Spinal cord (tissue), 10 donors: ENCODE results near the gene F7. TPM values are rescaled to one million over a fixed set of nuclear protein-coding genes. Genes with fewer than 3 reads are reported as not detected.

Experiments used
- DNase-seq, 6 donors: peaks; one replicate each; pipeline versions ENCODE4 v3.0.0 to v3.0.0-alpha.2; 2013 to 2015; ENCODE audit warnings: low spot score in 6 of 6, low read depth in 4 of 6
- H3K27ac ChIP-seq: one replicate; pipeline ENCODE4 v1.5.1; 2013; ENCODE audit warnings: low read depth, low read length, control low read depth
- H3K27me3 ChIP-seq: one replicate; pipeline ENCODE4 v1.6.1; 2013; ENCODE audit warnings: low read length; ENCODE audit not compliant: control insufficient read depth, insufficient read depth
- H3K36me3 ChIP-seq: one replicate; pipeline ENCODE4 v1.6.1; 2013; ENCODE audit warnings: low read length; ENCODE audit not compliant: control insufficient read depth, insufficient read depth
- H3K4me1 ChIP-seq: one replicate; pipeline ENCODE4 v1.6.1; 2013; ENCODE audit warnings: low read length; ENCODE audit not compliant: control insufficient read depth, insufficient read depth
- H3K4me3 ChIP-seq: one replicate; pipeline ENCODE4 v1.5.1; 2013; ENCODE audit warnings: low read depth, low read length, control low read depth
- H3K9me3 ChIP-seq: one replicate; pipeline ENCODE4 v1.6.1; 2013; ENCODE audit warnings: low read length; ENCODE audit not compliant: control insufficient read depth, insufficient read depth
- WGBS: methylation state at CpG from one replicate; pipeline ENCODE4 v1.1.5; 2013; ENCODE audit warnings: missing lambda C conversion rate; ENCODE audit not compliant: insufficient coverage; 5-methylcytosine and 5-hydroxymethylcytosine counted together
- polyA plus RNA-seq, 2 donors: library from polyadenylated mRNA; unstranded; fragments of 120-200 nt; gene quantifications; one replicate each; pipeline ENCODE4 v1.2.1, GENCODE V29; 2013; ENCODE audit not compliant: insufficient read length in 2 of 2
- total RNA-seq, 2 donors: library from RNA; depleted of rRNA in 1 of 2; stranded (reverse); fragments of 120-200 nt in 1 of 2; fragments of >200 nt in 1 of 2; gene quantifications; one replicate each; pipeline versions ENCODE4 v1.2.3 to v1.2.4, GENCODE V29; 2013 to 2014
- donor health status: healthy.

F7 gene
- total and polyA plus RNA-seq, 4 donors, result 0.40 to 3.3 (median 2.4) TPM

DNA sequence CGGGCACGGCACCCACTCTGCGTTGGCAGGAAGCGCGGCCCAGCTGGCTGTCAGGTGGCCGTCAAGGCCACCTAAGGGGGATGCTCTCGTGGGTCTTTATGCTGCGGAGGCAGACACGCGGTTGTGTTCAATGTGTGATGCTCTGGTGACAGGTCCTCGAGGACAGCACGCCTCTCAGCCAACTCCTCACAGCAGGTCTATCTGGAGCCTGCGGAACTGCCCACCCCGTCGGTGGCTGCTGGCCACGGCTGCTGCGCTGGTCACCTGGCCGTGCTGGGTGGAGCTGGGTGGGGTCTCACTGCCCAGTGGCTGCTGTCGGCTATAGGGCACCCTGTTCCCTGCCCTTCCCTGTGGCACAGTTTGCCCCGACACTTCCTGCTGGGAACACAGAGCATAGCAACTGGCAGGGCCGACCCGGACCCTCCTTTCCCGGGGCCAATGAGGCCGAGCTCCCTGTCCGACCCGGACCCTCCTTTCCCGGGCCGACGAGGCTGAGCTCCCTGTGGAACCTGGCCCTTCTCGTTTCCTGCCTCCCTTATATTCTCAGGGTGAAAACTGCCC is 14.3 kb upstream of the F7 start:
- peaks cover 17% of the 10 kb centered on the region for H3K4me1 ChIP-seq
- H3K9me3 ChIP-seq, result no peaks in the 10 kb centered on the region
- no peak overlapping the region for H3K4me3 ChIP-seq
- H3K27me3 ChIP-seq, result no peaks in the 10 kb centered on the region
- peaks cover 98% of the 10 kb centered on the region for H3K36me3 ChIP-seq
- H3K27ac ChIP-seq, result no peak overlapping the region
- no peak for DNase-seq
- 86% methylated on average over 30 of the region's 30 CpGs for WGBS

DNA sequence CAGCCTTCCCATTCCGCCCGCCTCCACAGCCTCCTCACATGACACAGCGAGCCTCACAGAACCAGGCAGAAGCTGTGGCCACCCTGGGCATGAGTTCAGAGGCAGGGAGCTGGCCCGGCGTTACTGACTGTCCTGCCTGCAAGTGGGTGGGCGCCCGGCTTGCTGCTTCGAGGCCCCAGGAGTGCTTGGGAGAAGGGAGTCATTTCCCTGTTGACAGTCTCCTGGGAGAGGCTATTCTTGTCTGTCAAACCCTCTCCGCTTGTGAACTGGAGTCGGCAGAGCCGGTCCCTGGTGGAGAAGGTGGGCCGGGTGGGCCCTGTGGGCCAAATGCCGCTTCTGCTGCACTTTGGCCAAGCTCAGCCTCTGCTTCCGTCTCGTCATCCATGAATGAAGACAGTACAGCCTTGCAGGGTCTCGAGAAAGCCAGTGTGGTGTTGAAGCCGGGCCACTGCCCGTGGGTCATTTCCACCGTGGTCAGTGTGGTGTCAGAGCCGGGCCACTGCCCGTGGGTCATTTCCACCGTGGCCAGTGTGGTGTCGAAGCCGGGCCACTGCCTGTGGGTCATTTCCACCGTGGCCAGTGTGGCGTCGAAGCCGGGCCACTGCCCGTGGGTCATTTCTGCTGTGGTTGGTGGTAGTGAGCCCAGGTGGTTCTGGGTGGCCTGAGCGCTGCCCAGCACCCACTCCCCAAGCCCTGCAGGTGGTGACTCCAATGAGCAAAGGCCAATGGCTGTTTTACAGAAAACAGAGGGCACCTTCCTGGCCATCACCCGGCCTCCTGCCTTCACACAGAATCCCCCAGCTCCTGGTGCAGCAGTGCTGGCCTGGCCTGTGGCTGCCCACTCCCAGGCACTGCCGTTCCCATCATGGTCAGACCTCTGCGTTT is 13.5 kb upstream of the F7 start:
- 92% methylated on average over 33 of the region's 33 CpGs for WGBS
- H3K4me3 ChIP-seq, result no peak overlapping the region
- no peaks in the 10 kb centered on the region for H3K9me3 ChIP-seq
- H3K36me3 ChIP-seq, result peaks cover 98% of the 10 kb centered on the region
- no peaks in the 10 kb centered on the region for H3K27me3 ChIP-seq
- no peak overlapping the region for H3K27ac ChIP-seq
- peaks cover 17% of the 10 kb centered on the region for H3K4me1 ChIP-seq
- no peak for DNase-seq

DNA sequence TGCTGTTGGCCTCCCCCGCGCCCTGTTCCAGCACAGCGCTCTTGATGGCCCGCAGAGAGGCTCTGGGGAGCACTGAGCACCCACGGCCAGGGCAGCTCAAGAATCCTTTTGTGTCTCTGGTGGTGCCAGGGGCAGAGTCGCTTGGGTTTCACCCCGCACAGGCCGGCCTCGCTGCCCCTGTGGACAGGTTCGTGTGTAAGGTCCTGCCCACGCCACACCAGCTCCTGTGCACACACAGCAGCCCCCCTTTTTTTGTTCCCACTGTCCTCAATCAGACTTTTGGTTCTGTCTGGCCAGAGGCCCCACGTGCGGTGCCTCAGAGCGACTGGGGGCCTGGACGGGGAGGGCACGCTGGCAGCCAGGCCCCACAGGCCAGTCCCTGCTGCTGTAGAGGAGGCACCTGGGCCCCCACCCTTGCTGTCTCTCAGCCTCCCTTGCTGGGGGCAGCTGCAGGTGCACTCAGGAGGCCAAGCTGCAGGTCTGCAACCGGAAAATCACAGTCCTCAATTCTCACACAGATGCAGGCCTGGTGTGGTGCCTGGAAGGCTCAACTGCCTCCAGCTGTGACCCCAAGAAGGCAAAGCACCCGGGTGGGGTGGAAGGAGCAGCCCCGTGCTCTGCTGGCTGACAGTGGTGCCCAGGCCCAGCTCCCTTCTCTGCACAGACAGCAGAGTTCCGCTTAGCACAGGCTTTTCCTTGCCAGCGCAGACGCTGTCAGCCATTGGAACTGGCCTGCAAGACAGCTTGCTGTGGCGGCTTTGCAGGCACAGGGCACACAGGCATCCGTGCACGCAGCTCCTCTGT is 12.6 kb upstream of the F7 start:
- no peak for DNase-seq
- WGBS, result 77% methylated on average over 25 of the region's 25 CpGs
- H3K27me3 ChIP-seq, result no peaks in the 10 kb centered on the region
- H3K4me1 ChIP-seq, result peaks cover 21% of the 10 kb centered on the region
- H3K4me3 ChIP-seq, result no peak overlapping the region
- no peak overlapping the region for H3K27ac ChIP-seq
- no peaks in the 10 kb centered on the region for H3K9me3 ChIP-seq
- H3K36me3 ChIP-seq, result peaks cover 96% of the 10 kb centered on the region

DNA sequence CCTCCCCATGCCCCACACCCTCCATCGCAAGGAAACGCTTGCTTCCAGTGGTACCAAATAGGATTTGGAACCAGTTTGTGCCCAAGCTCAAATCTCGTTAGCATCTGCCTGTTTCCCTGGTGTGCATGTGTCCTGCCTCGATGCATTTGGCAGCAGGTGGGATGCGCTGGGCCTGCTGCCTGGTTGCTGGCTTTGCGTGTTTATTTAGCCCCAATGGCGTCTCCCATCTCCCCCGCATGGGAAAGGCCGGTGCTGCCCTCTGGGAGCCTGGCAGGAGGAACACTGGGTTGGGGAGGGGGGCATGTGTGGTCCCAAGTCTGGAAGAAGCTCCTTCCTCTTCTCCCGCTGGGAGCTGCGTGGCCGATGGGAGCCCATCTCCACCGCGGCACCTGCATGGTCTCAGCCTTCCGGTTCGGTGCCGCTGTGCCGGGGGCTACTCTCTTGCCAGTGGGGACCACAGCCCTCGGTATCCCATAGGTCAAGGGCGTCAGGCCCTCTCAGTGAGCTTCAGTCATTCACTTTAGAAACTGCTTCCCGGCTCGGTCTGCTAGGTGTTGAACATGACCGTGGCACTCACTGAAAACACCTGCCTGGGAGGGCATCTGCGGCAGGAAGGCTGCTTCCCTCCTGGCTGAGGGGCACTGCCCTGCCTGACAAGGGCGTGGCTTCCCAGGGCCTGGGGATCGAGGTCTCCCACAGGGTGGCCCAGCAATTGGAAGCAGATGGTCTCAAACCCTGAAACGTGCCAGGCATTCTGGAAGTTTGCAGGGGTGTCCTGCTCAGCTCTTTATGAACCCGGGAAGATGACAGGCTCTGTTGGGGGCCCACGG is 11.8 kb upstream of the F7 start:
- Histone ChIP-seq H3K4me1 (peaks cover 28% of the 10 kb centered on the region), H3K27me3 (no peaks in the 10 kb centered on the region), H3K27ac (no peak overlapping the region), H3K4me3 (no peak overlapping the region), H3K36me3 (peaks cover 94% of the 10 kb centered on the region), H3K9me3 (no peaks in the 10 kb centered on the region)
- peak in 2 of 6 donors; percentile 60 to 61 for DNase-seq
- WGBS, result 74% methylated on average over 26 of the region's 29 CpGs

DNA sequence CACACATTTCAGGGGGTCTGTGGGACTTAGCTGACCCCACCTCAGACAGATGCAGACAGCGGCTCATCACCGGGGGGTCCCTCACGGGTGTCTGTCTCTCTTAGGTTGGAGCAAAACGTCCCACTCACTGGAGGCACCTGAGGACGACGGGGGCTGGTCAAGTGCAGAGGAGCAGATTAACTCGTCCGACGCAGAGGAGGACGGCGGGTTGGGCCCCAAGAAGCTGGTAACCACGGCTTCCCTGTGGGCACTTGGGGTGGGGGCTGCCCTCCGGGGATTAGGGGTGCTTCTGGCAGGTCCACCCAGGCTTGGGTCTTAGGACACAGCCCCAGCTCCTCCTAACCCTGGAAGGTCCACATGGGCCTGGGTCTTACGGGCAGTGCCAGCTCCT is 11.2 kb upstream of the F7 start:
- WGBS, result 92% methylated on average over 13 of the region's 14 CpGs
- Histone ChIP-seq H3K27ac (no peak overlapping the region), H3K36me3 (peaks cover 88% of the 10 kb centered on the region), H3K4me3 (no peak overlapping the region), H3K4me1 (peaks cover 28% of the 10 kb centered on the region), H3K27me3 (no peaks in the 10 kb centered on the region), H3K9me3 (no peaks in the 10 kb centered on the region)
- DNase-seq, result no peak

DNA sequence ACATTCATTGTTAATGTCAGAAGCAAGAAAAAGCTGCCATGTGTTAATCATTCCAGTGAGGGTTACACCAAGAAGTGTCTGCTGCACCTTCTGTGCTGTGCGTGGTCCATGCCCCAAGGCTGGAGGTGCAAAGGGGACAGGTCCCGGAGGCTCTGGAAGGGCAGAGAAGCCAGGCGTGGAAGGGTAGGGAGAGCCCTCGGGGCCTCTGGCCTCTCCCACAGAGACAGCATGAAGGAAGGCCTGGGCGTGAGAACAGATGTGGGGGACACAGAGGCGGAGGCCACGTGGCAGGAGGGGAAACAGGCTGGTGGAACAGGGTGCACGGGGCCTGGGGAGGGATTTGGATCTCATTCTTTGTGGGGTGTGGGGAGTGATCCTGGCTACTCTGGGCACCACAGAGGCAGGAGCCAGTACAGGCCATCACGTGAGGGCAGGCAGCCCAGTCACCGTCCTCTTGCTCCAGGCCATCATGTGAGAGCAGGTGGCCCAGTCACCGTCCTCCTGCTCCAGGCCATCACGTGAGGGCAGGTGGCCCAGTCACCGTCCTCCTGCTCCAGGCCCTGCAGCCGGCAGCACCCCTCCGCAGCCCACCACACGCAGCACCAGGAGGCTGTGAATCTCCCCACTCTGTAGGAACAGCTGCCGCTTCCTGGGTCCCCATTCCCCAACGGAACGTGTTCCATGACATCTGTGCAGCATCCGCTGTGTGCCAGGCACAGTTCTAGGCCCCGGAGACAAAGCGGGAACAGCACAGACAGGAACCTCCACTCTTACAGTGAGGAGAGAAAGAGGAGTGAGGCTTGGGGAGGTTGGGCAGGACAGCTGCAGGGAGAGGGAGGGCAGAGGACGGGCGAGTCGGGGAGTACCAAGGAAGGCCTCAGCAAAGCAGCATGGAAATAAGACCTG is 10.2 kb upstream of the F7 start:
- peaks cover 78% of the 10 kb centered on the region for H3K36me3 ChIP-seq
- no peaks in the 10 kb centered on the region for H3K9me3 ChIP-seq
- H3K27ac ChIP-seq, result no peak overlapping the region
- DNase-seq, result no peak
- no peak overlapping the region for H3K4me3 ChIP-seq
- peaks cover 28% of the 10 kb centered on the region for H3K4me1 ChIP-seq
- no peaks in the 10 kb centered on the region for H3K27me3 ChIP-seq
- 82% methylated on average over 25 of the region's 25 CpGs for WGBS

DNA sequence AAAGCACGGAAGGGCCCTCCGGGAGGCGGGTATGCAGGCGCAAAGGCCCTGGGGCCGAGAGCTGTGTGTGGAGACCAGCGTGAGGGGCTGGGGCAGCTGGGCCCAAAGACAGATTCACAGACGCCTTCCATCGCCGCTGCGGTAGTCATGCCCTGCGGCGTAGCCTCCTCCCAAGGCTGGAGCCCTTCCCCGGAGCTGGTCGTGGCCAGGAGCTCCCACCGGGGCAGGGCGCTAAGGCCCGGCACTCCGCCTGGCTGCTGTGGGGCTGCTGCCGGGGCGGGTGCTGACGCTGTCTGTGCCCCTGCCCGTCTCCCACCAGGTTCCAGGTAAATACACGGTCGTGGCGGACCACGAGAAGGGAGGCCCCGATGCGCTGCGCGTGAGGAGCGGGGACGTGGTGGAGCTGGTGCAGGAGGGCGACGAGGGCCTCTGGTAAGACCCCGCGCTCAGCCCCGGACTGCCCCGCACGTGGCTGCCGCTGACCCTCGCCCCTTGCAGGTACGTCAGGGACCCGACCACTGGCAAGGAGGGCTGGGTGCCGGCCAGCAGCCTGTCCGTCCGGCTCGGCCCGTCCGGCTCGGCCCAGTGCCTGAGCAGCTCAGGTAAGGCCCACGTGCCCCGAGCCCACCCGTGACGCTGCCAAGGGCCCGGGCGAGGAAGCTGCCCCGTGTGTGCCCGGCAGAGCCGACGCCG is 9.4 kb upstream of the F7 start:
- 95% methylated on average over 61 of the region's 61 CpGs for WGBS
- peaks cover 70% of the 10 kb centered on the region for H3K36me3 ChIP-seq

DNA sequence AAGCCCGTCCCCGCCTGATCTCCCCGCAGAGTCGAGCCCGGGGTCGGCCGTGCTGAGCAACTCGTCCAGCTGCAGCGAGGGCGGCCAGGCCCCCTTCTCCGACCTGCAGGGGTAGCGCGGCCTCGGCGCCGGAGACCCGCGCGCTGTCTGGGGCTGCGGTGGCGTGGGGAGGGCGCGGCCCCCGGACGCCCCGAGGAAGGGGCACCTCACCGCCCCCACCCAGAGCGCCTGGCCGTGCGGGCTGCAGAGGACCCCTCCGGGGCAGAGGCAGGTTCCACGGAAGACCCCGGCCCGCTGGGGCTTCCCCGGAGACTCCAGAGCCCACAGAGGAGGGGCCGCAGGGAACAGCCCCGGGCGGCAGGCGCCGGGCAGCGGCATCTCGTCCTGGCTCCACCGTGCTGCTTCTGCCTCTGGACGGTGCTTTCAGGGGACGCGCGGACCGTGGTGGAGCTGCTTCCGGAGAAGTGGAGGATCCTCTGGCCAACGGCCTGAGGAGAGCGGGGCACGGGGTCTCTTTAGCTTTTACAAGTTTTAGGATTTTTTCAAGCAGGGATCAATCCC is 8.8 kb upstream of the F7 start:
- DNase-seq, result no peak
- no peaks in the 10 kb centered on the region for H3K27me3 ChIP-seq
- no peaks in the 10 kb centered on the region for H3K9me3 ChIP-seq
- 90% methylated on average over 47 of the region's 52 CpGs for WGBS
- no peak overlapping the region for H3K27ac ChIP-seq
- H3K36me3 ChIP-seq, result peaks cover 64% of the 10 kb centered on the region
- peaks cover 28% of the 10 kb centered on the region for H3K4me1 ChIP-seq
- no peak overlapping the region for H3K4me3 ChIP-seq

More for the DNA sequence above, 9.4 kb upstream of the F7 start:
- Histone ChIP-seq H3K9me3 (no peaks in the 10 kb centered on the region), H3K4me3 (no peak overlapping the region), H3K27me3 (no peaks in the 10 kb centered on the region), H3K4me1 (peaks cover 28% of the 10 kb centered on the region), H3K27ac (no peak overlapping the region)
- no peak for DNase-seq
